OCI-LY7 (cell line): ENCODE results near the gene SPOP. TPM values are rescaled to one million over a fixed set of nuclear protein-coding genes. Genes with fewer than 3 reads are reported as not detected.

Source experiments
- BruUV-seq: library from RNA; stranded (reverse); fragments of 400-500 nt; replicated peaks from 2 replicates; lab custom pipeline; 2021; lab: Mats Ljungman, UMichigan
- CTCF ChIA-PET: fragments of 300-600 bp; sonication (Branson Sonifier 250); formaldehyde crosslinking; loops from one replicate; lab custom pipeline; 2022; ENCODE audit warnings: antibody characterized with exemption; ENCODE audit not compliant: unreplicated experiment; lab: Charles Lee
- POLR2A ChIA-PET: fragments of 300-600 bp; sonication (Branson Sonifier 250); formaldehyde crosslinking; loops from one replicate; lab custom pipeline; 2022; ENCODE audit warnings: antibody characterized with exemption; lab: Charles Lee
- DNase-seq: peaks from one replicate; pipeline ENCODE4 v3.0.0-alpha.2; 2015; ENCODE audit warnings: low spot score
- H2AFZ ChIP-seq: fragments of 200-600 bp; sonication (generic), shearing (Covaris generic); 2 replicates; pipeline ENCODE4 v1.6.1; 2014; ENCODE audit warnings: mild to moderate bottlenecking, antibody characterized with exemption, low read length, moderate library complexity
- H3K27ac ChIP-seq: fragments of 200-600 bp; sonication (generic); 2 replicates; pipeline ENCODE4 v1.5.1; 2014; ENCODE audit warnings: mixed run types, low read depth, mild to moderate bottlenecking, moderate library complexity, low read length, inconsistent platforms; ENCODE audit not compliant: poor library complexity, severe bottlenecking
- H3K36me3 ChIP-seq: fragments of 200-600 bp; sonication (generic); 2 replicates; pipeline ENCODE4 v1.6.1; 2014; ENCODE audit warnings: mild to moderate bottlenecking, antibody characterized with exemption, low read length, moderate library complexity, mixed read lengths; ENCODE audit not compliant: insufficient read depth
- H3K4me1 ChIP-seq: fragments of 200-600 bp; sonication (generic); 2 replicates; pipeline ENCODE4 v1.5.1; 2014; ENCODE audit warnings: mild to moderate bottlenecking, low read length; ENCODE audit not compliant: insufficient read depth, poor library complexity, severe bottlenecking
- H3K4me2 ChIP-seq: fragments of 200-600 bp; sonication (generic); 2 replicates; pipeline ENCODE4 v1.6.1; 2014; ENCODE audit warnings: mild to moderate bottlenecking, low read length
- H3K4me3 ChIP-seq: fragments of 200-600 bp; sonication (generic); 2 replicates; pipeline ENCODE4 v1.5.1; 2014; ENCODE audit warnings: mild to moderate bottlenecking, low read depth, low read length; ENCODE audit not compliant: poor library complexity, severe bottlenecking
- H3K79me2 ChIP-seq: fragments of 200-600 bp; sonication (generic); 2 replicates; pipeline ENCODE4 v1.6.1; 2016; ENCODE audit warnings: low read depth, mild to moderate bottlenecking, low read length, moderate library complexity, mixed read lengths; ENCODE audit not compliant: insufficient read depth
- H3K9me2 ChIP-seq: fragments of 200-600 bp; sonication (generic); 2 replicates; pipeline ENCODE4 v1.6.1; 2016; ENCODE audit warnings: mild to moderate bottlenecking, low read length, mixed read lengths; ENCODE audit not compliant: insufficient read depth
- H3K9me3 ChIP-seq: fragments of 200-600 bp; sonication (generic); 2 replicates; pipeline ENCODE4 v1.6.1; 2014; ENCODE audit warnings: mild to moderate bottlenecking, mixed run types, low read length, mixed read lengths
- H4K20me1 ChIP-seq: fragments of 200-600 bp; sonication (generic); 2 replicates; pipeline ENCODE4 v1.6.1; 2014; ENCODE audit warnings: mild to moderate bottlenecking, antibody characterized with exemption, low read length, moderate library complexity, mixed read lengths; ENCODE audit not compliant: insufficient read depth
- EZH2phosphoT487 ChIP-seq: fragments of 200-600 bp; sonication (generic); IDR thresholded peaks from 2 replicates; pipeline ENCODE4 v1.6.1; 2018; ENCODE audit warnings: low read depth, borderline replicate concordance, mild to moderate bottlenecking, mixed run types, antibody characterized with exemption, low read length, moderate library complexity, mixed read lengths
- intact Hi-C: fragments of 100-400 bp; cut with micrococcal nuclease; formaldehyde crosslinking; loops from one replicate; pipeline ENCODE4 v1.10.0; 2022; ENCODE audit not compliant: unreplicated experiment
- total RNA-seq, 2 experiments: library from RNA; depleted of rRNA in 1 of 2; stranded (reverse); fragments of >200 nt in 1 of 2; shearing (Covaris generic) in 1 of 2; gene quantifications; 2 replicates each; pipeline ENCODE4 v1.2.3, GENCODE V29; 2014 to 2022
- TF ChIP-seq, protein P1 (sequence below): fragments of 200-600 bp; sonication (generic); conservative IDR thresholded peaks from 2 replicates; pipeline ENCODE4 v1.5.1; 2014; ENCODE audit warnings: mild to moderate bottlenecking, antibody characterized with exemption, low read length, moderate library complexity, mixed read lengths

The SPOP gene
- total RNA-seq, 2 experiments from 2014 or later, result 37.8 to 69.0 TPM

GRCh38 chr17:49588726-49589576, 88.9 kb downstream of the SPOP start:
- no peak overlapping the region for H3K4me3 ChIP-seq
- intact Hi-C loops, result no loop called here
- H3K9me3 ChIP-seq, result no peaks in the 10 kb centered on the region
- H3K4me1 ChIP-seq, result peaks cover 1% of the 10 kb centered on the region
- TF ChIP-seq EZH2phosphoT487, result no peak
- TF ChIP-seq, protein P1, sequence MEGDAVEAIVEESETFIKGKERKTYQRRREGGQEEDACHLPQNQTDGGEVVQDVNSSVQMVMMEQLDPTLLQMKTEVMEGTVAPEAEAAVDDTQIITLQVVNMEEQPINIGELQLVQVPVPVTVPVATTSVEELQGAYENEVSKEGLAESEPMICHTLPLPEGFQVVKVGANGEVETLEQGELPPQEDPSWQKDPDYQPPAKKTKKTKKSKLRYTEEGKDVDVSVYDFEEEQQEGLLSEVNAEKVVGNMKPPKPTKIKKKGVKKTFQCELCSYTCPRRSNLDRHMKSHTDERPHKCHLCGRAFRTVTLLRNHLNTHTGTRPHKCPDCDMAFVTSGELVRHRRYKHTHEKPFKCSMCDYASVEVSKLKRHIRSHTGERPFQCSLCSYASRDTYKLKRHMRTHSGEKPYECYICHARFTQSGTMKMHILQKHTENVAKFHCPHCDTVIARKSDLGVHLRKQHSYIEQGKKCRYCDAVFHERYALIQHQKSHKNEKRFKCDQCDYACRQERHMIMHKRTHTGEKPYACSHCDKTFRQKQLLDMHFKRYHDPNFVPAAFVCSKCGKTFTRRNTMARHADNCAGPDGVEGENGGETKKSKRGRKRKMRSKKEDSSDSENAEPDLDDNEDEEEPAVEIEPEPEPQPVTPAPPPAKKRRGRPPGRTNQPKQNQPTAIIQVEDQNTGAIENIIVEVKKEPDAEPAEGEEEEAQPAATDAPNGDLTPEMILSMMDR, result no peak
- no peak overlapping the region for H2AFZ ChIP-seq
- ChIA-PET POLR2A (no interaction called here), CTCF (interaction anchor here (0.6 kb wide), 1 partner anchor 170 kb away, joined by 3 read pairs; no protein-coding TSS in a partner anchor)
- H3K4me2 ChIP-seq, result no peak overlapping the region
- no peaks in the 10 kb centered on the region for H3K36me3 ChIP-seq
- no peaks in the 10 kb centered on the region for H4K20me1 ChIP-seq
- no peaks in the 10 kb centered on the region for H3K79me2 ChIP-seq
- DNase-seq, result no peak
- H3K9me2 ChIP-seq, result no peaks in the 10 kb centered on the region
- BruUV-seq, result no TSS peak
- H3K27ac ChIP-seq, result no peak overlapping the region

- Histone ChIP-seq H3K9me2 (no peaks in the 10 kb centered on the region), H3K79me2 (no peaks in the 10 kb centered on the region), H3K27ac (no peak overlapping the region), H3K9me3 (no peaks in the 10 kb centered on the region), H3K4me1 (peaks cover 8% of the 10 kb centered on the region), H3K4me3 (no peak overlapping the region), H2AFZ (no peak overlapping the region), H3K4me2 (no peak overlapping the region), H4K20me1 (no peaks in the 10 kb centered on the region), H3K36me3 (no peaks in the 10 kb centered on the region)
- BruUV-seq, result no TSS peak
- CTCF ChIA-PET, result interaction anchor here (0.6 kb wide), 1 partner anchor 171 kb away, joined by 3 read pairs; no protein-coding TSS in a partner anchor
- TF ChIP-seq EZH2phosphoT487, result no peak
- TF ChIP-seq, protein P1, result no peak
- POLR2A ChIA-PET, result no interaction called here
- intact Hi-C loops, result no loop called here
- DNase-seq, result no peak
These were observed 89.6 kb downstream of the SPOP start for GRCh38 chr17:49588312-49588711.
